ENCODE measurements around the gene UBE2E1.

- TF ChIP-seq, protein P1, sequence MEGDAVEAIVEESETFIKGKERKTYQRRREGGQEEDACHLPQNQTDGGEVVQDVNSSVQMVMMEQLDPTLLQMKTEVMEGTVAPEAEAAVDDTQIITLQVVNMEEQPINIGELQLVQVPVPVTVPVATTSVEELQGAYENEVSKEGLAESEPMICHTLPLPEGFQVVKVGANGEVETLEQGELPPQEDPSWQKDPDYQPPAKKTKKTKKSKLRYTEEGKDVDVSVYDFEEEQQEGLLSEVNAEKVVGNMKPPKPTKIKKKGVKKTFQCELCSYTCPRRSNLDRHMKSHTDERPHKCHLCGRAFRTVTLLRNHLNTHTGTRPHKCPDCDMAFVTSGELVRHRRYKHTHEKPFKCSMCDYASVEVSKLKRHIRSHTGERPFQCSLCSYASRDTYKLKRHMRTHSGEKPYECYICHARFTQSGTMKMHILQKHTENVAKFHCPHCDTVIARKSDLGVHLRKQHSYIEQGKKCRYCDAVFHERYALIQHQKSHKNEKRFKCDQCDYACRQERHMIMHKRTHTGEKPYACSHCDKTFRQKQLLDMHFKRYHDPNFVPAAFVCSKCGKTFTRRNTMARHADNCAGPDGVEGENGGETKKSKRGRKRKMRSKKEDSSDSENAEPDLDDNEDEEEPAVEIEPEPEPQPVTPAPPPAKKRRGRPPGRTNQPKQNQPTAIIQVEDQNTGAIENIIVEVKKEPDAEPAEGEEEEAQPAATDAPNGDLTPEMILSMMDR (conservative IDR thresholded peaks at IDR 0.05; ENCODE audit: low read length): no peak
- no peak for TF ChIP-seq EZH2phosphoT487 (IDR thresholded peaks at IDR 0.05; ENCODE audit: borderline replicate concordance)
These were observed 3.5 kb downstream of the UBE2E1 start for GRCh38 chr3:23809294-23809693.
